HG03280 (cell line): ENCODE data around the gene FEN1.

ENCODE experiments used
- ATAC-seq: cut with Tn5 transposase; IDR thresholded peaks from one replicate; pipeline ENCODE4 v1.9.1; 2021; ENCODE audit warnings: mild to moderate bottlenecking, moderate library complexity; ENCODE audit not compliant: unreplicated experiment

FEN1 gene

DNA sequence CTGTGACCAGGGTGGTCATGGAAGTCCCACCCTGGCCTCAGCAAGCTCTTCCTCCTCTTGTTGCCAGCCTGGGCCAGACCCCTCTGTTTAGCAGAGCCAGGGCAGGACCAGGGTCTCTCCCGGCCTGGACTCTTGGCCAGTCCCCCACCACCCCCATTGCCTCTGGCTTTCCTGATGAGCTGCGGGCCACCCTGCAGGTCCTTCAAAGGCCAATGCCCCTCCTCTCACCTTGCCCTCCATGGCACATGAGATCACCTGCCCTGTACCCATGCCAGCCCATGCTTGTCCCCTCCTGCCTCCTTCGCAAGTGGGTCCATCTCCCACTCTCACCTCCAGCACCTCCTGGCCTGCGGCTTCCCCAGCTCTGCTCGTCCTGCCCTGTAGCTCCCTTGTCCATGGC is 45.8 kb downstream of the FEN1 start:
- ATAC-seq: no peak

DNA sequence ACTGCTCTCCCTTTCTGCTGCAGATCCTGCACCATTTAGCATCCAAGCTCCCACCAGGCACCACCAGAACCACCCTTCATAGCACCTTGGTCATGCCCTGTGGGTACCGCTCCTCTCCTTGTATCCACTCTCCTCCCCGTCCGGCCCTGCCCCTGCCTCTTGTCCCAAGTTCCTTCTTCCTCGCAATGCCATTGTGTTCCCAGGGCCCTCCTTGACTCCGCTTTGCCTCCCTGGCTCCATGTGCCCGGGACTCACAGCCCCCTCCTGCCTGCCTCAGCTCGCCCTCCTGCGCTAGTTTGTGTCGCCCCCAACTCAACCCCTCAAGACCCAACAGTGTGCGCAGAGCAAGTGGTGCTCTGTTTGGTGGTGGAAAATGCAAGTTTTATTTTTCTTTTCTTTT is 46.2 kb downstream of the FEN1 start:
- ATAC-seq: no peak

DNA sequence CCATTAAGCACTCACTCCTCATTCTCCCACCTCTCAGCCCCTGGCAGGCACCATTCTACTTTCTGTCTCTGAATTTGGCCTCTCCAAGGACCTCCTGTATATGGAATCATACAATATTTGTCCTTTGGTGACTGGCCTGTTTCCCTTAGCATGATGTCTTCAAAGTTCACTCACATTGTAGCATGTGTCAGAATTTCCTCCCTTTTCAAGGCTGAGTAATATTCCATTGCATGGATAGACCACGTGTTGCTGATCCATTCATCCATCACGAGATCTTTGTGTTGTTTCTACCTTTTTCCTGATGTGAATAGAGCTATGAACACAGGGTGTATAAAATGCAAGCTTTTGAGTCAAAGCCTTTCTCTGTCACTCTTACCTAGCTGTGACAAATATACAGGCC is 47.0 kb downstream of the FEN1 start:
- ATAC-seq: no peak

DNA sequence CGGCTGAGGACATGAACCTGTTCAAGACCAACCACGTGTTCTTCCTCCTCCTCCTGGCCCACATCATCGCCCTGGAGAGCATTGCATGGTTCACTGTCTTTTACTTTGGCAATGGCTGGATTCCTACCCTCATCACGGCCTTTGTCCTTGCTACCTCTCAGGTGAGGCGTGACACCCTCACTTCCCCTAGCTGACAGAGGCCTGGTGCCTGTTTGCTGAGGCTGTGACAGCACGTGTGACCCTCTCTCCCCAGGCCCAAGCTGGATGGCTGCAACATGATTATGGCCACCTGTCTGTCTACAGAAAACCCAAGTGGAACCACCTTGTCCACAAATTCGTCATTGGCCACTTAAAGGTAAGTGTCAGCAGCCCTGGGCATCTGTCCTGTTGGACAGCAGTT is 47.7 kb downstream of the FEN1 start:
- ATAC-seq: no peak

DNA sequence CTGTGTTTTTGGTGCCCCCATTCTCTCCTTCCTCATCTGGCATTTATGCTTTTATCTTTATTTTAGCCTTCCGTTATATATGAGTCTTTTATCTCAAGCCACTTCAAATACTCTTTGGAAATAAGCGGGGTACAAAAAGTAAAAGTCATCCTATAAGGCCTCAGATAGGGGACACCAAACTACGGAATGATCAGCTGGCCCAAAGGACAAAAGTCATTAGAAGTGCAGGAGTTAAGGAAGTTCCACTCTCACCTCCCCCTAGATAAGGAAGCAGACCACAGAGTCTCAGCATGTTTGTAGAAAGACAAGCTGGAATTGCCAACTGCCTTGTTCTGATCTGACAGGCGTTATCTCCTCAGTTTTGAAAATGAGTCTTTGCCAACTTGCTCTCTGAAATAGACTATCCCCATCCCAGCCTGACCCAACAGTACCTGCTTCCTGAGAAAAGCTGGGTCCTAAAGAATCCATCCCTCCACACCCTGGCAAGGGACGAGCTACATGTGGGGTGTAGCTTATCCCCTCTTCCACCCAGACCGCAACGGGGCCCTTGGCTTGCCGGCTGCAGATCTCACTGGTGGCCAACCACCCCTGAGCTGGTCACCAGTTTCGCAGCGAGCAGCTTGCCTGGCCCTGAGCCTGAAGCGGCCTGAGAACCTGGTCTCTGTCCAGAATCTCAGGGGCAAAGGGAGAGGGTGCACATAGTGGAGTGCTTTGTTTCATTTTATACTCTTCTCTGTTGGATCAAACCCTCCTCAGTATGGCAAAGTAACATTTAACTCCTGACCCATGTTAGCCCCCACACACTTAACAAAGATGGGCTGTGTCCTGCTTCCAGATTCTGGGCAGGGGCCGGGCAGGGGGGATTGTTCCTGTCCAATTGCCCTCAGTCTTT is 49.2 kb downstream of the FEN1 start:
- ATAC-seq: no peak

DNA sequence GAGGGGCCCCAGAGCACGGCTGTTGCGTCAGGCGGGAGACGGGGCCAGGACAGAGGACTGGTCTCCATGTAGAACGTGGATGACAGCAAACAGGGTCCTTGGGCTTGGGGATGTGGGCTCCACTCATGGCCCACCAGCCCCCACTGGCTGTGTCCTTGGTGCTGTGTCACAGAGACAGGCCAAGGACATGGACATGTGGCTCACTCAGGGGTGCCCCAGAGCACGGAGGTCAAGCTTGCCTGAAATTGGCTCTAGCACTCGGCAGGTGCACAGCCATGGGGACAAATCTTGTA is 49.8 kb downstream of the FEN1 start:
- no peak for ATAC-seq

DNA sequence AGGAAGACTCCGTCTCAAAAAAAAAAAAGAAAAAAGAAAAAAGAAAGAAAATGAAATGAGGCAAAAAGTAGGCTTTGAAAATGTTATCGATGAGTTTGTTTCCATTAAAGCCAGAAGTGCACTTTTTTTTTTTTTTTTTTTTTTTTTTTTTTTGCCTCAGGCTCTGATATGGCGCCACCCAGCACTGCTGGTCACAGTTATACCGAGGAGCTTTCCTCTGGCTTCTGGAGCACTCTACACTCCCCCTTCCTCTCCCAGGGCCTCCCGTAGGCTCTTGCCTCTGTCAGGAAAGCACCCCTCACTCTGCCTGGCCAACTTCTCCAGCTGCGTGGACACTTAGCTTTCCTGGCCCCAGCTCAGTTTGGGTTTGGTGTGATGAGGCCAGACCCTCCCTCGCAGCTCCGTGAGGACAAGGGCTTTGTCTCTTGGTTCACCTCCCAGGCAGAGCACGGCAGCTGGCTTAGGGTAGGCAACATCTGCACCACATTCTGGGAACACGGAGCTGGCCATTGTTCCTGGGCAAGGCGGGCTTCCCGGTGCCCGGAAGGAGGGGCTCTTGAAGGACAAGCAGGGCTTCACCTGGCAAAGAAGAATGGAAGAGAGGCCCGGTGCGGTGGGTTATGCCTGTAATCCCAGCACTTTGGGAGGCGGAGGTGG is 52.3 kb downstream of the FEN1 start:
- ATAC-seq: no peak

DNA sequence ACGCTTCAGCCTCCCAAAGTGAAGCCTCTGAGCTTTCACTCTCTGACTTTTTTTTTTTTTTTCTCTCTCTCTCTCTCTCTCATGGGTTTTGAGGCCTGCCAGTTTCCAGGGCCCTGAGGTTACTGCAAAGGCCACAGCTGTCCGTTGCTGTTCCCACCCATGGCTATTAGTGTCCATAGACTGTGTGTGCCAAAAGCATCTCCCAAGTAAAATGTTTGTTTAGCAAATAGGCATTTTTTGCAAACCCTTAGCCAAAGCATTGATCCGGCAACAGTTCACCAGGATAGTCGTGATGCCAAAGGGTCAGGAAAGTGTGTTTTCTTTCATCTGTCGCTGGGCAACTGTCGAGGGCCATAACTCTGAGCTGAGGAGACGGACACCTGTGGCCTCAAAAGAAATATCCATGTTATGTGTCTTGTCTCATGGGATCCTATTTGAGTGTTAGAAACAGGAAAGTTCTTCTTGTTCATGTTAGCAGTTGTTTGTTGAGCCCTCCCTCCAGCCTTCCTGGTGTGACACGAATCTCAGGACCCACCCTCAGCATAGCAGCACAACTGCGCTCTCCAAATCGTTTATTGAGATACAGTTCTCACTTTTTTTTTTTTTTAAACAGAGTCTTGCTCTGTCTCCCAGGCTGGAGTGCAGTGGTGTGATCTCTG is 53.8 kb downstream of the FEN1 start:
- ATAC-seq: no peak
